Prostate gland (tissue), 2 donors: Measurements from ENCODE around the gene TJP2. TPM values are rescaled to one million over a fixed set of nuclear protein-coding genes. Genes with fewer than 3 reads are reported as not detected.

Experiments
- DNase-seq: peaks from one replicate; pipeline ENCODE4 v3.0.0-alpha.2; 2019; ENCODE audit warnings: low spot score
- H3K27ac ChIP-seq, 2 donors: fragments of 200-600 bp; sonication (generic); 2 replicates each; pipeline ENCODE4 v1.5.1; 2017 to 2019
- H3K27me3 ChIP-seq: fragments of 200-600 bp; sonication (generic); replicated peaks from 2 replicates; pipeline ENCODE4 v1.5.1; 2019; ENCODE audit not compliant: insufficient read depth
- H3K36me3 ChIP-seq, 2 donors: fragments of 200-600 bp; sonication (generic); 1 replicate in 1 of 2; 2 replicates in 1 of 2; pipeline versions ENCODE4 v1.5.1 to v1.8.1; 2017 to 2019
- H3K4me1 ChIP-seq: fragments of 200-600 bp; sonication (generic); replicated peaks from 2 replicates; pipeline ENCODE4 v1.5.1; 2019
- H3K4me3 ChIP-seq, 2 donors: fragments of 200-600 bp; sonication (generic); 2 replicates each; pipeline ENCODE4 v1.5.1; 2017 to 2019
- H3K9me3 ChIP-seq: fragments of 200-600 bp; sonication (generic); 2 replicates; pipeline ENCODE4 v1.5.1; 2017
- CTCF ChIP-seq, 4 experiments: fragments of 200-600 bp in 2 of 4; fragments of 450-650 bp in 2 of 4; sonication (generic) in 2 of 4; IDR thresholded peaks; 1 replicate in 3 of 4; 2 replicates in 1 of 4; pipeline ENCODE4 v1.5.1; 2016 to 2019; ENCODE audit warnings: antibody characterized with exemption in 4 of 4, mild to moderate bottlenecking in 2 of 4, moderate library complexity in 2 of 4
- POLR2A ChIP-seq: fragments of 450-650 bp; IDR thresholded peaks from one replicate; pipeline ENCODE4 v1.6.1; 2016; ENCODE audit warnings: antibody characterized with exemption, mild to moderate bottlenecking
- POLR2AphosphoS5 ChIP-seq: sonication (generic); formaldehyde crosslinking; IDR thresholded peaks from one replicate; pipeline ENCODE4 v1.6.1; 2017; ENCODE audit warnings: antibody characterized with exemption
- WGBS: methylation state at CpG from one replicate; pipeline ENCODE4 v1.1.5; 2018; 5-methylcytosine and 5-hydroxymethylcytosine counted together
- intact Hi-C: fragments of 100-400 bp; cut with DNase I; formaldehyde crosslinking; loops from one replicate; pipeline ENCODE4 v1.14.2; 2022
- total RNA-seq, 2 donors: library from RNA; depleted of rRNA; stranded (reverse); fragments of >200 nt; gene quantifications; one replicate each; pipeline ENCODE4 v1.1.0, GENCODE V29; 2016

Gene TJP2
- total RNA-seq, 2 donors from 2014 or later = 117 to 166 TPM

DNA sequence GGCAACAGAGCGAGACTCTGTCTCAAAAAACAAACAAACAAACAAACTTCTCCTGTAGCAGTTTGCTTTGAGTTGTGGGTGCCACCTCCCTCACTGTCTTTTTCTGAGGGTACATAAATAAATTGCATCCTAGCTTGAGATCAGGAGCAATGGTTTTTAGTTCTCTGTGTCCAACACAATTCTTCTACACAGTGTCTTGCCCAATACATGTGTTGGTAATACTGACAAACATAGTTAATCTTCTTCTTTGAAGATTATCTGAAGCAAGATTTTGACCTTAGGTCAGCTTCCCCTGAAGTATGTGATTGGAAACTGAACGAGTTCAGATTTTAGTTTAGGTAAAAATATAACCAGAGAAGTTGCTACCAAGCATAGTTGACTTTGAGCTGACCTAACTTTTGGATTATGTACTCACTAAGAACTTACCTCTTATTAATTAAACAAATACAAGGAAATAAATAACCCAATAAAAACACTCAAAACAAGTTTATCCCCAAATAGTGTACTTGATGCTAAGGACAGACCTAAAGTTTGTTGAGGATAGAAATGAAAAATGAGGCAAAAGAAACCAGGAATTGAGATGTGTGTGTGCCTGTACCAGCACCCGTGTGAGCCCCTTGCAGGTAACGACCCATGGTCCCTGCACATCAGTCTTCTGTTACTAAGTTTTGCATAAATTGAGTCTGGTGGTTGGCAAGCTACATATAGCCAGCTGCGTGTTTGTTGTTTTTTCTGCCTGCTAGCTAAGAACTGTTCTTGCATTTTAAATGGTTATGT lies 16.2 kb downstream of the TJP2 start:
- intact Hi-C loops = no loop called here
- TF ChIP-seq CTCF (IDR thresholded peaks at IDR 0.05) = no peak
- no peak for TF ChIP-seq POLR2A
- no peak for TF ChIP-seq POLR2AphosphoS5
- H3K9me3 ChIP-seq = no peaks in the 10 kb centered on the region
- no peak overlapping the region for H3K27ac ChIP-seq
- H3K4me3 ChIP-seq = no peak overlapping the region
- H3K36me3 ChIP-seq = no peaks in the 10 kb centered on the region
- H3K27me3 ChIP-seq = no peaks in the 10 kb centered on the region
- no peaks in the 10 kb centered on the region for H3K4me1 ChIP-seq
- WGBS = 65% methylated on average over 5 of the region's 5 CpGs
- DNase-seq = no peak

DNA sequence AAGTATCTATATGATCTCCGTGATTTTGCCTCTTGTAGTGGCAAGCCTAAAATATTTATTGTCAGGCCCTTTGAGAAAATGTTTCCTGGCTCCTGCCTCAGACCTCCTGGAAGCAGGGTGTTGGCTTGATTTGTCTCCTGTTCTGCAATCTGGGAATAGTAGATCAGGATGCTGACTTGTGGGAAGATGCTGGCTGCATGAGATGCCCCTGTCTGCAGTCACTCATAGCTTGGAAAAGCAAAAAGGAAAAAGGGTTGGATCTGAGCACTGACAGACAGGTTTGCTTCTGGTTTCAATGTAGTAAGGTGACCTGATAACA lies 16.7 kb downstream of the TJP2 start:
- TF ChIP-seq POLR2A (no peak), CTCF (IDR thresholded peaks at IDR 0.05) (no peak), POLR2AphosphoS5 (no peak)
- intact Hi-C loops = no loop called here
- WGBS = 21% methylated on average over 1 of the region's 1 CpG
- Histone ChIP-seq H3K4me1 (no peaks in the 10 kb centered on the region), H3K27ac (no peak overlapping the region), H3K9me3 (no peaks in the 10 kb centered on the region), H3K4me3 (no peak overlapping the region), H3K36me3 (no peaks in the 10 kb centered on the region), H3K27me3 (no peaks in the 10 kb centered on the region)
- DNase-seq = no peak

- no peak overlapping the region for H3K27ac ChIP-seq
- intact Hi-C loops = no loop called here
- 63% methylated on average over 3 of the region's 3 CpGs for WGBS
- no peaks in the 10 kb centered on the region for H3K4me1 ChIP-seq
- no peak for DNase-seq
- H3K9me3 ChIP-seq = no peaks in the 10 kb centered on the region
- TF ChIP-seq POLR2AphosphoS5 (no peak), CTCF (IDR thresholded peaks at IDR 0.05) (no peak), POLR2A (no peak)
- no peaks in the 10 kb centered on the region for H3K36me3 ChIP-seq
- H3K4me3 ChIP-seq = no peak overlapping the region
- no peaks in the 10 kb centered on the region for H3K27me3 ChIP-seq
Measured at GRCh38 chr9:69191231-69191630, 17.2 kb downstream of the TJP2 start.

GRCh38 chr9:69192214-69192613 lies 18.1 kb downstream of the TJP2 start:
- intact Hi-C loops = loop anchor here (2.0 kb wide), 1 partner anchor 137 kb away; no protein-coding TSS in a partner anchor
- H3K27me3 ChIP-seq = no peaks in the 10 kb centered on the region
- TF ChIP-seq POLR2AphosphoS5 (no peak), POLR2A (no peak), CTCF (IDR thresholded peaks at IDR 0.05) (no peak)
- H3K4me1 ChIP-seq = no peaks in the 10 kb centered on the region
- no peaks in the 10 kb centered on the region for H3K9me3 ChIP-seq
- DNase-seq = no peak
- H3K4me3 ChIP-seq = no peak overlapping the region
- no peaks in the 10 kb centered on the region for H3K36me3 ChIP-seq
- 77% methylated on average over 3 of the region's 3 CpGs for WGBS
- no peak overlapping the region for H3K27ac ChIP-seq

GRCh38 chr9:69193685-69194032 lies 19.6 kb downstream of the TJP2 start:
- peaks cover 2% of the 10 kb centered on the region for H3K4me1 ChIP-seq
- no peak overlapping the region for H3K4me3 ChIP-seq
- 81% methylated on average over 1 of the region's 1 CpG for WGBS
- H3K36me3 ChIP-seq = no peaks in the 10 kb centered on the region
- no peaks in the 10 kb centered on the region for H3K9me3 ChIP-seq
- TF ChIP-seq POLR2A (no peak), POLR2AphosphoS5 (no peak), CTCF (IDR thresholded peaks at IDR 0.05) (no peak)
- no peak for DNase-seq
- H3K27ac ChIP-seq = no peak overlapping the region
- no peaks in the 10 kb centered on the region for H3K27me3 ChIP-seq
- intact Hi-C loops = loop anchor here (2.0 kb wide), 1 partner anchor 139 kb away; no protein-coding TSS in a partner anchor
